Skeletal muscle tissue (tissue), 1 donor: ENCODE data around the gene HMX3. TPM values are rescaled to one million over a fixed set of nuclear protein-coding genes. Genes with fewer than 3 reads are reported as not detected.

Source experiments
- total RNA-seq: library from RNA; depleted of rRNA; stranded (reverse); fragments of >200 nt; gene quantifications from one replicate; pipeline ENCODE4 v1.2.3, GENCODE V29; 2014

HMX3 gene
- total RNA-seq, 1 donor from 2014 or later: not detected

Other genes with a start within 250 kb of the HMX3 start
- not detected for gene FAM24A, start 225.4 kb upstream of the HMX3 start, total RNA-seq
- gene C10orf88, start 181.7 kb upstream of the HMX3 start, total RNA-seq: 12.5 TPM
- 5.7 TPM for gene PSTK, start 155.6 kb upstream of the HMX3 start, total RNA-seq
- 4.7 TPM for gene IKZF5, start 127.2 kb upstream of the HMX3 start, total RNA-seq
- gene ACADSB, start 127.0 kb upstream of the HMX3 start, total RNA-seq: 6.8 TPM
- gene HMX2, start 12.2 kb downstream of the HMX3 start, total RNA-seq: not detected
- gene BUB3, start 18.4 kb downstream of the HMX3 start, total RNA-seq: 36.5 TPM